Measurements from ENCODE around the gene ALOX5AP. TPM values are rescaled to one million over a fixed set of nuclear protein-coding genes. Genes with fewer than 3 reads are reported as not detected.

ALOX5AP gene
- total RNA-seq, 6 donors from 2014 or later, result 36.7 to 298 (median 151) TPM

GRCh38 chr13:30779608-30780007 is 44.3 kb downstream of the ALOX5AP start:
- Histone ChIP-seq H3K4me1 (no peaks in the 10 kb centered on the region), H3K27ac (no peak overlapping the region), H3K27me3 (no peaks in the 10 kb centered on the region), H3K36me3 (no peaks in the 10 kb centered on the region), H3K9me3 (no peaks in the 10 kb centered on the region), H3K4me3 (no peak overlapping the region)
- WGBS, 2 donors, result 81 to 95% methylated on average over 3 of the region's 3 CpGs
- DNase-seq, result no peak
- TF ChIP-seq POLR2AphosphoS5 (IDR thresholded peaks at IDR 0.05) (no peak), CTCF (IDR thresholded peaks at IDR 0.05) (no peak), EP300 (IDR thresholded peaks at IDR 0.05) (no peak), POLR2A (IDR thresholded peaks at IDR 0.05) (no peak)
- no peak for ATAC-seq (ENCODE audit: low FRiP score in 2 of 2)

GRCh38 chr13:30780338-30780981 is 45.1 kb downstream of the ALOX5AP start:
- Histone ChIP-seq H3K27ac (no peak overlapping the region), H3K9me3 (no peaks in the 10 kb centered on the region), H3K4me3 (no peak overlapping the region), H3K36me3 (no peaks in the 10 kb centered on the region), H3K27me3 (no peaks in the 10 kb centered on the region), H3K4me1 (no peaks in the 10 kb centered on the region)
- TF ChIP-seq CTCF (IDR thresholded peaks at IDR 0.05) (no peak), EP300 (IDR thresholded peaks at IDR 0.05) (no peak), POLR2AphosphoS5 (IDR thresholded peaks at IDR 0.05) (no peak), POLR2A (IDR thresholded peaks at IDR 0.05) (no peak)
- WGBS, 2 donors, result 79 to 95% methylated on average over 2 of the region's 2 CpGs
- ATAC-seq (ENCODE audit: low FRiP score in 2 of 2) (no peak), DNase-seq (no peak)

GRCh38 chr13:30785191-30785850 is 50.0 kb downstream of the ALOX5AP start:
- ATAC-seq (ENCODE audit: low FRiP score in 2 of 2), result peak; percentile 27 to 71
- H3K4me1 ChIP-seq, result no peaks in the 10 kb centered on the region
- WGBS, 2 donors, result 65 to 69% methylated on average over 8 of the region's 8 CpGs
- TF ChIP-seq CTCF (IDR thresholded peaks at IDR 0.05) (no peak), POLR2A (IDR thresholded peaks at IDR 0.05) (no peak), EP300 (IDR thresholded peaks at IDR 0.05) (no peak), POLR2AphosphoS5 (IDR thresholded peaks at IDR 0.05) (peak in 1 of 2 donors; percentile 36)
- no peak overlapping the region for H3K4me3 ChIP-seq
- H3K36me3 ChIP-seq, result no peaks in the 10 kb centered on the region
- peak in 1 of 2 donors; percentile 66 for DNase-seq
- no peaks in the 10 kb centered on the region for H3K27me3 ChIP-seq
- no peak overlapping the region for H3K27ac ChIP-seq
- no peaks in the 10 kb centered on the region for H3K9me3 ChIP-seq

GRCh38 chr13:30786648-30787047 is 51.3 kb downstream of the ALOX5AP start:
- 88 to 100% methylated on average over 2 of the region's 2 CpGs for WGBS, 2 donors
- H3K27me3 ChIP-seq, result no peaks in the 10 kb centered on the region
- H3K4me3 ChIP-seq, result no peak overlapping the region
- ATAC-seq (ENCODE audit: low FRiP score in 2 of 2), result no peak
- TF ChIP-seq POLR2A (IDR thresholded peaks at IDR 0.05) (no peak), EP300 (IDR thresholded peaks at IDR 0.05) (no peak), CTCF (IDR thresholded peaks at IDR 0.05) (no peak), POLR2AphosphoS5 (IDR thresholded peaks at IDR 0.05) (no peak)
- no peaks in the 10 kb centered on the region for H3K9me3 ChIP-seq
- no peak for DNase-seq
- no peak overlapping the region for H3K27ac ChIP-seq
- H3K36me3 ChIP-seq, result no peaks in the 10 kb centered on the region
- H3K4me1 ChIP-seq, result no peaks in the 10 kb centered on the region

All from upper lobe of left lung (tissue), 6 donors.